Subcutaneous adipose tissue (tissue), 4 donors: Measurements from ENCODE around the gene PCYT1A. TPM values are rescaled to one million over a fixed set of nuclear protein-coding genes. Genes with fewer than 3 reads are reported as not detected.

Experiments
- total RNA-seq, 4 donors: library from RNA; depleted of rRNA; stranded (reverse); fragments of >200 nt; gene quantifications; one replicate each; pipeline ENCODE4 v1.1.0, GENCODE V29; 2016
- TF ChIP-seq, protein P1 (sequence below): fragments of 450-650 bp; IDR thresholded peaks from one replicate; pipeline ENCODE4 v1.5.1; 2016; ENCODE audit warnings: low read depth, mild to moderate bottlenecking, control low read depth, antibody characterized with exemption, moderate library complexity

PCYT1A gene
- total RNA-seq, 4 donors from 2014 or later = 108 to 153 (median 123) TPM

DNA sequence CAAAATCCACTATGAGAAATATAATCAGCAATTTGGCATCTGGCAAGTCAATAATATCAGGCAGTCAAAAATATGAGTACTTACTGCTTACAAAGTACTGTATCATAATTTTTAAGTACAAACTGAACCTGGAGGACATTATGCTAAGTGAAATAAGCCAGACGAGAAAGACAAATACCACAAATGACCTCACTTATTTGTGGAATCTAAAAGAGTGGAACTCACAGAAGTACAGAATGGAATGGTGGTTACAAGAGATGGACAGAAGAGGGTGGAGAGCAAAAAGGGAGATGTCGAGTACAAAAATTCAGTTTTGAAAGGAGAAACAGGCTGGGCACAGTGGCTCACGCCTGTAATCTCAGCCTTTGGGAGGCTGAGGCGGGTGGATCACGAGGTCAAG lies 12.4 kb downstream of the PCYT1A start:
- TF ChIP-seq, protein P1, sequence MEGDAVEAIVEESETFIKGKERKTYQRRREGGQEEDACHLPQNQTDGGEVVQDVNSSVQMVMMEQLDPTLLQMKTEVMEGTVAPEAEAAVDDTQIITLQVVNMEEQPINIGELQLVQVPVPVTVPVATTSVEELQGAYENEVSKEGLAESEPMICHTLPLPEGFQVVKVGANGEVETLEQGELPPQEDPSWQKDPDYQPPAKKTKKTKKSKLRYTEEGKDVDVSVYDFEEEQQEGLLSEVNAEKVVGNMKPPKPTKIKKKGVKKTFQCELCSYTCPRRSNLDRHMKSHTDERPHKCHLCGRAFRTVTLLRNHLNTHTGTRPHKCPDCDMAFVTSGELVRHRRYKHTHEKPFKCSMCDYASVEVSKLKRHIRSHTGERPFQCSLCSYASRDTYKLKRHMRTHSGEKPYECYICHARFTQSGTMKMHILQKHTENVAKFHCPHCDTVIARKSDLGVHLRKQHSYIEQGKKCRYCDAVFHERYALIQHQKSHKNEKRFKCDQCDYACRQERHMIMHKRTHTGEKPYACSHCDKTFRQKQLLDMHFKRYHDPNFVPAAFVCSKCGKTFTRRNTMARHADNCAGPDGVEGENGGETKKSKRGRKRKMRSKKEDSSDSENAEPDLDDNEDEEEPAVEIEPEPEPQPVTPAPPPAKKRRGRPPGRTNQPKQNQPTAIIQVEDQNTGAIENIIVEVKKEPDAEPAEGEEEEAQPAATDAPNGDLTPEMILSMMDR = no peak

GRCh38 chr3:196274585-196274984 lies 12.9 kb downstream of the PCYT1A start:
- TF ChIP-seq, protein P1 = no peak

DNA sequence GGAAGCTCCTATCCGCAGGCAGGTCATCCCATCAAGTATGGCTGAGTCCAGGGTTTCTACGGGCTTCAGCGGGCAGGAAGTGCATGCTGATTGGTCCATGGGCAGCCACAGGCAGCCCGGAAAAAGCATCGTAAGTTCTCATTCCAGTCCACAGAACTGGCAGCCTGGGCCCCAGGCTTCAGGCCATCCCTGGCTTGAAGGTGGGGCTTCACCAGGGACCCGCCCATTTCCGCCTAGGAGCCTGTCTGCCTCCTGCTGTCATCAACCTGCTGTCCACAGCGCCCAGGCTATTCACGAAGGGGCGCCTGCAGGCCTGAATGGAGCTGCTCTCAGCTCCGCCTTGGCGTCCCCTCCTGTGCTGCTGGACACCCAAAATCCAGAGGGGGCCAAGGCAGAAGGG lies 13.9 kb downstream of the PCYT1A start:
- TF ChIP-seq, protein P1 = no peak

DNA sequence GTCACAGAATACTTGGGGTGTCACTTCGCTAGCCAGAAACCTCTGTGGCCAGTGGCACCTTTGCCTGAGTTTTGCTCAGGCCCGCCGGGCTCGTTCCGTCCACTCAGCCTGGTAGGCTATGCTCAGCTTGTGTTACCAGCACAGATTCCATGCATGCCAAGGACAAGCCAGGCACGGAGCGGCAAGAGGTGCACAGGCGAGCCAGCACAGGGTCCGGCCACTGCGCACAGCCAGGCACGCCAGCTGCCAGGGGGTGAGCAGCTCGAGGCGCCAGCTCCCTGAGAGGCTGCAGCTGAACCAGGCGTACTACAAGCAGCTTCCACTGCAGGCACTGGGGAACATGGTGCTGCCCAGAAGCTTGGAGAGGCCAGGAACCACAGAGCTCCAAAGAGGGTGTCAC lies 14.7 kb downstream of the PCYT1A start:
- TF ChIP-seq, protein P1 = no peak

DNA sequence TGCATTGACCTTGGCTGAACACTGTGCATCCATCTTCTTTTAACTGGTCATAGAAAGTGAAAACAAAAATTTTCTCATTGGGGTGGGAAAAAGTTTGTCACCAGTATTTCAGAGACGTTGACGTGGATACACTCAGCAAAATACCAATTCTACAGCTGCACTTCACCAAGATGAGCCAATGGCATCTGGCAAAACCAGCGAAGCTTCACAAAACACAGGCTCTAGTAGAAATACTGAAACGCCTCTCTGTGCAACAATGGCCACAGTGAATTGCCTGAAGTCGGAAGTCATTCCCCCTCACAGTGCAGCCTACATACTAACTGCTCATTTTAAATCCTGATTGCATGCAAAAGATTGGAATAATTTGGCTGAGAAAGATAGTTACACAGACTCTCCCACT lies 17.0 kb downstream of the PCYT1A start:
- TF ChIP-seq, protein P1 = no peak

DNA sequence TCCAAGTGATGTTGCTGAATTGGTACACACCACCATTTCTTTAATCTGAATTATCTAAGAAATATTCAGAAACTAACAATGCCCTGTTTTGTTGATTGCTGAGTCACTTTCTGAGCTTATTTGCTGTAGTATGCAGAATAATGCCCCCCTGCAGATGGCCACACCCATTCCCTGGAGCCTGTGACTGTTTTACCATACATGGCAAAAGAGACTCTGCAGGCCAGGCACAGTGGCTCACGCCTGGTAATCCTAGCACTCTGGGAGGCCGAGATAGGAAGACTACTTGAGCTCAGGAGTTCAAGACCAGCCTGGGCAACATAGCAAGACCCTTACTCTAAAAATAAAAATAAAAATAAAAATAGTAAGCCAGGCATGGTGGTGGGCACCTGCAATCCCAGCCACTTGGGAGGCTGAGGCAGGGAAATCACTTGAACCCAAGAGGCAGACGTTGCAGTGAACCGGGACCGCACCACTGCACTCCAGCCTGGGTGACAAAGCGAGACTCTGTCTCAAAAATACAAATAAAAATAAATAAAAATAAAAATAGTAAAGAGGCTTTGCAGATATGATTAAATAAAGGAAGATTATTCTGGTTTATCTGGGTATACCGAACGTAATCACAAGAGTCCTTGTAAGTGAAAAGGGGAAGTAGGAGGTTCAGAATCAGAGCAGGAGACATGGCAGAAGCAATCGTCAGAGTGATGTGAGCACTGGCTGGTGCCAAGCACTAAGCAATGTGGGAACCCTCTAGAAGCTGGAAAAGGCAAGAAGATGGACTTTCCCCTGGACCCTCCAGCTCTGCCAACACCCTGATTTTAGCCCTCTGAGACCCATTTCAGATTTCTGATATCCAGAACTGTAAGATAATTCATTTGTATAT lies 19.0 kb downstream of the PCYT1A start:
- TF ChIP-seq, protein P1 = no peak

GRCh38 chr3:196263819-196264218 lies 23.7 kb downstream of the PCYT1A start:
- TF ChIP-seq, protein P1 = no peak
